OCI-LY3 (cell line): Measurements from ENCODE around the gene IL21R.

ENCODE experiments used
- EZH2phosphoT487 ChIP-seq: fragments of 200-600 bp; shearing (Covaris generic); IDR thresholded peaks from 2 replicates; pipeline ENCODE4 v1.6.1; 2018; ENCODE audit warnings: antibody characterized with exemption, mixed run types, low read depth
- TF ChIP-seq, protein P1 (sequence below): fragments of 200-600, 300-600 bp; sonication (generic); IDR thresholded peaks from 2 replicates; pipeline ENCODE4 v1.5.1; 2014; ENCODE audit warnings: antibody characterized with exemption, low read length, low read depth

DNA sequence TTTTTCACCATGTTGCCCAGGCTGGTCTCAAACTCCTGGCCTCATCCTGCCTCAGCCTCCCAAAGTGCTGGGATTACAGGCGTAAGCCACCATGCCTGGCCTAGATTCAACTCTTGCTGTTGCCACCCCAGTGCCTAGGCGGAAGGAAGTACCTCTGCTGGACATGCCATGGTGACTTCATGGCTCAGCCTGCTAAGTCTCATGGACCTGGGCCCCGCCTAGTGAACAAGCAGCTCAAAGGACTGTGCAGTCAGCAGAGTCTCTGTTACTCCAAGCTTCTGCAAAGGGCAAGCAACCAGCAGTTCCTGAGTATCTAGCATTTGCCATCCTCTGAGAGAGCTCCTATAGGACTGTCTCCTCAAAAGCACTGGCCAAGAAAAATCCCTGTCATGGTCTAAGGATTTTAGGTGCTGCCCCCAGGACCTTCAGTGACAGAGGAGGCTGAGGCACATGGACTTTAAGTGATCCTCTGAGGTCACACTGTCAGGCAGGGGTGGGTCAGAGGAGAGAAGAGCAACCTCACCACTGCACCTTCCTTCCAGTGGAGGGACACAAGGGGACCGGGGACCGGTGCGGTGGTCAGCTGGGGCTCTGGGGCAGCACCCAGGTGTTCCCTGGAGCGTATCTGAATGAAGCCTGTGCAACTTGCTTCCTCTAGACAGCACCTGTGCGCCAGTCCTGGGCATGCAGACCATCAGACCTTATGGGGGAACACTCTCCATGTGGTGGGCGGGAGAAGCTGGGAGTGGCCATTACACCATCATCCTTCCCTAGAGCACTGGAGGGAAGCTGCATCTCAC lies 71.3 kb downstream of the IL21R start:
- TF ChIP-seq, protein P1, sequence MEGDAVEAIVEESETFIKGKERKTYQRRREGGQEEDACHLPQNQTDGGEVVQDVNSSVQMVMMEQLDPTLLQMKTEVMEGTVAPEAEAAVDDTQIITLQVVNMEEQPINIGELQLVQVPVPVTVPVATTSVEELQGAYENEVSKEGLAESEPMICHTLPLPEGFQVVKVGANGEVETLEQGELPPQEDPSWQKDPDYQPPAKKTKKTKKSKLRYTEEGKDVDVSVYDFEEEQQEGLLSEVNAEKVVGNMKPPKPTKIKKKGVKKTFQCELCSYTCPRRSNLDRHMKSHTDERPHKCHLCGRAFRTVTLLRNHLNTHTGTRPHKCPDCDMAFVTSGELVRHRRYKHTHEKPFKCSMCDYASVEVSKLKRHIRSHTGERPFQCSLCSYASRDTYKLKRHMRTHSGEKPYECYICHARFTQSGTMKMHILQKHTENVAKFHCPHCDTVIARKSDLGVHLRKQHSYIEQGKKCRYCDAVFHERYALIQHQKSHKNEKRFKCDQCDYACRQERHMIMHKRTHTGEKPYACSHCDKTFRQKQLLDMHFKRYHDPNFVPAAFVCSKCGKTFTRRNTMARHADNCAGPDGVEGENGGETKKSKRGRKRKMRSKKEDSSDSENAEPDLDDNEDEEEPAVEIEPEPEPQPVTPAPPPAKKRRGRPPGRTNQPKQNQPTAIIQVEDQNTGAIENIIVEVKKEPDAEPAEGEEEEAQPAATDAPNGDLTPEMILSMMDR = no peak
- no peak for TF ChIP-seq EZH2phosphoT487
